Tibial artery (tissue), 4 donors: ENCODE measurements around the gene AGAP9.
A peak's percentile ranks its signal among the peaks of the same experiment; 100 is the strongest.
"Not testable (repeated sequence)": the region's sequence is repeated elsewhere in the genome, so short reads cannot be mapped to it uniquely, and the experiment has no call there.

ENCODE experiments used
- DNase-seq, 2 donors: peaks; one replicate each; pipeline ENCODE4 v3.0.0-alpha.2; 2019
- H3K27ac ChIP-seq, 2 donors: fragments of 200-600 bp; sonication (generic) in 1 of 2; 1 replicate in 1 of 2; 2 replicates in 1 of 2; pipeline ENCODE4 v1.5.1; 2018 to 2019; ENCODE audit warnings: mild to moderate bottlenecking in 1 of 2
- H3K27me3 ChIP-seq, 2 donors: fragments of 200-600 bp; sonication (generic) in 1 of 2; one replicate each; pipeline versions ENCODE4 v1.5.1 to v1.6.0; 2016 to 2019
- H3K36me3 ChIP-seq, 3 donors: fragments of 200-600 bp; sonication (generic) in 2 of 3; one replicate each; pipeline ENCODE4 v1.5.1; 2016 to 2019; ENCODE audit warnings: mild to moderate bottlenecking in 2 of 3
- H3K4me1 ChIP-seq, 4 donors: fragments of 200-600 bp; sonication (generic) in 2 of 4; 1 replicate in 3 of 4; 2 replicates in 1 of 4; pipeline ENCODE4 v1.5.1; 2016 to 2019
- H3K4me3 ChIP-seq, 2 donors: fragments of 200-600 bp; sonication (generic) in 1 of 2; 1 replicate in 1 of 2; 2 replicates in 1 of 2; pipeline ENCODE4 v1.5.1; 2018 to 2019; ENCODE audit warnings: mild to moderate bottlenecking in 2 of 2
- H3K9me3 ChIP-seq, 3 donors: fragments of 200-600 bp; sonication (generic) in 1 of 3; one replicate each; pipeline ENCODE4 v1.5.1; 2016 to 2019
- intact Hi-C: fragments of 100-400 bp; cut with DNase I; formaldehyde crosslinking; loops from one replicate; pipeline ENCODE4 v1.15.0; 2023; ENCODE audit warnings: low total_unique reads

Gene AGAP9

GRCh38 chr10:47553214-47553859 is 29.9 kb upstream of the AGAP9 start:
- Histone ChIP-seq H3K27ac (peak overlapping the region; percentile 84 to 92), H3K4me3 (peak overlapping the region; percentile 69 to 75)
- H3K27me3 ChIP-seq, intact Hi-C loops, H3K4me1 ChIP-seq, H3K36me3 ChIP-seq, H3K9me3 ChIP-seq: not testable (repeated sequence)
- peak; percentile 79 to 89 for DNase-seq

DNA sequence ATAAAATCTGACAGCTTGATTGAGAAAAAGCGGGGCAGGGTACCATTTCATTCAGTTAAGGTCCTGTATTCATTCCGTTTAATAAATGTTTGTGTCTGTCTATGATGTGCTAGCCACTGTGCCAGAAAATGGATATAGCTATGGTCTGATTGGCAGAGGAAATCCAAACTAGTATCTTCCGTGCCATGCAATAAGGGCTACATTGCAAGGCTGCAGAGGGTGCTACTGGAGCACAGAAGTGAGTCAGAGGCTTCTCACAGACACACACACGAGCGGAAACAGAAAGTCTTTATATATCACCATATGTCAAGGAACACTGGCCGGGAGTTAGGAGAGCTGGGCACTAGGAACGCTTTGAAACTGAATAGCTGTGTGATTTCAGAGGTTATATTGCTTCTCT is 29.3 kb upstream of the AGAP9 start:
- H3K9me3 ChIP-seq, intact Hi-C loops, H3K36me3 ChIP-seq, DNase-seq, H3K4me1 ChIP-seq, H3K27me3 ChIP-seq: not testable (repeated sequence)
- Histone ChIP-seq H3K27ac (peak overlapping the region; percentile 84 to 92), H3K4me3 (peak overlapping the region; percentile 69 to 75)

GRCh38 chr10:47547286-47547685 is 23.8 kb upstream of the AGAP9 start:
- intact Hi-C loops, H3K9me3 ChIP-seq, H3K4me1 ChIP-seq, DNase-seq, H3K4me3 ChIP-seq, H3K27ac ChIP-seq, H3K27me3 ChIP-seq, H3K36me3 ChIP-seq: not testable (repeated sequence)

DNA sequence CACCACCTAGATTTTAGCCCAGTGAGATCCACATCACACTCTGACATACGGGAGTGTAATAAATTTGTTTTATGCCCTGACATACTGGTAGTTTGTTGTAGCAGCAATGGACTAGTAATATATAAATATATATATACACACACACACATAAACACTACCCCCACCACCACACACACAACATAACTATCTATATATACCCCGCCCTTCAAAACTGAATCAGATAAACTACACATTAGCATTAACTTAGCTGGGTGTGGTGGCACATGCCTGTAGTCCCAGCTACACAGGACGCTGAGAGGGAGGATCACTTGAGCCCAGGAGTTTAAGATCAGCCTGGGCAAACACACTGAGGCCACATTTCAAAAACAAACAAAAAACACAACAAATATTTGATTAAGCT is 13.0 kb upstream of the AGAP9 start:
- H3K4me1 ChIP-seq, H3K9me3 ChIP-seq, intact Hi-C loops, H3K27ac ChIP-seq, H3K4me3 ChIP-seq, H3K36me3 ChIP-seq, H3K27me3 ChIP-seq, DNase-seq: not testable (repeated sequence)

DNA sequence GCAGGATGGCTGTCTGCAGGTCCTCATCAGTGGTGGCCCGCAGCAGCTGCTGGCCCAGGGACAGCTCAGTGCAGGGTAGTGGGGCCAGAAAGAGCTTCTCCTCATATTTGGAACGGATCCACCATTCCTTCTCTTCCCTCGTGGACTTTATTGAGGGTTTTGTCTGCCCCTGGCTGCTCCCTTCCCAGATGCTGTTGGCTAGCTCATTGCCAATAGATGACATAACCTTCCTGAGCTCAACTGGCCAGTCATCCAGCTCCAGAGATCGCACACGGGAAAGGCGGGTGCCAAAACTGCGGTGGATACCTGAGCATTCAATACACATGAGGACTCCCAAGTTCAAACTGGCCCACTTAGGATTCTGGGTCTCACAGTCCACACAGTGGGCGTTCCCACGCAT is 21.1 kb downstream of the AGAP9 start:
- H3K9me3 ChIP-seq, intact Hi-C loops, H3K4me1 ChIP-seq, H3K27me3 ChIP-seq, H3K27ac ChIP-seq, H3K4me3 ChIP-seq, DNase-seq, H3K36me3 ChIP-seq: not testable (repeated sequence)

GRCh38 chr10:47494226-47494625 is 29.2 kb downstream of the AGAP9 start:
- H3K36me3 ChIP-seq, H3K4me1 ChIP-seq: not testable (repeated sequence)

GRCh38 chr10:47491600-47491999 is 31.8 kb downstream of the AGAP9 start, which contains the start of gene FAM25G:
TSS of gene FAM25G (minus strand) at chr10:47491700. CDS start at chr10:47491674, 26 bp downstream.
- H3K4me3 ChIP-seq, DNase-seq, H3K9me3 ChIP-seq, H3K27ac ChIP-seq, H3K4me1 ChIP-seq, H3K27me3 ChIP-seq, H3K36me3 ChIP-seq, intact Hi-C loops: not testable (repeated sequence)

More at GRCh38 chr10:47494226-47494625, 29.2 kb downstream of the AGAP9 start:
- H3K27ac ChIP-seq, H3K4me3 ChIP-seq, H3K9me3 ChIP-seq, intact Hi-C loops, DNase-seq, H3K27me3 ChIP-seq: not testable (repeated sequence)

GRCh38 chr10:47489630-47490029 is 33.8 kb downstream of the AGAP9 start:
- H3K27me3 ChIP-seq, H3K4me3 ChIP-seq, H3K36me3 ChIP-seq, intact Hi-C loops, DNase-seq, H3K9me3 ChIP-seq, H3K27ac ChIP-seq, H3K4me1 ChIP-seq: not testable (repeated sequence)

DNA sequence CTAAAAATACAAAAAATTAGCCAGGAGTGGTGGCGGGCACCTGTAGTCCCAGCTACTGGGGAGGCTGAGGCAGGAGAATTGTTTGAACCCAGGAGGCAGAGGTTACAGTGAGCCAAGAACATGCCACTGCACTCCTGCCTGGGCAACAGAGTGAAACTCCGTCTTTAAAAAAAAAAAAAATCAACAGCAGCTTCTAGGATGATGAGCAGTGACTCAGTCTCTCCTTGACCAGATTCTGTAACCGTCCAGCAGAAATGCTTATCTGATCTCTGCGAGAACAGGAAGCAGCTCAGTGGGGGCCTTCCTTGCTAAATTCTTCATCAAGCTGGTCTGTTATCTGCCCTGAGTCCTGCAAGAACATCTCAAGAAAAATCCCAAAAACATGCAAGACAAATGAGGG is 37.5 kb downstream of the AGAP9 start:
- H3K27ac ChIP-seq, intact Hi-C loops, H3K27me3 ChIP-seq, H3K4me1 ChIP-seq, H3K36me3 ChIP-seq, H3K9me3 ChIP-seq, H3K4me3 ChIP-seq, DNase-seq: not testable (repeated sequence)

DNA sequence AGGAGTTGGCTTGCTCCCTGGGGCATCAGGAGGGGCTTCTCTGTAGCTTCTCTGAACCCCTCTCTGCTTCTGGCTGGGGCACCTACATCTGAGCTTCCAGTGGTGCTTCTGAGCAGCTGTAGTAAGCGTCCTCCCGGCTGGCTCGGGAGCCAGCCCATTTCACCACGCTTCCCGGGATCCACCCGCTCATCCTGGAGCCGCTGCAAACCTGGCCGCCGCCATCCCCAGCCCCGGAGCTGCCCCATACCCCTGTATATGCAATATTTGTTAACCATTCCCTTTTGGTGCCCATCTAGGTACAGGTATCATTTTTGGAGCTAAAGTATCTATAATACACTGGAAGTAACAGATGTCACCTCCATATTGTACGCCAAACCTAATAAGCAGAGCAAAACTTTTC is 38.7 kb downstream of the AGAP9 start:
- H3K27me3 ChIP-seq, H3K36me3 ChIP-seq, H3K4me3 ChIP-seq, H3K4me1 ChIP-seq, H3K27ac ChIP-seq, H3K9me3 ChIP-seq, DNase-seq, intact Hi-C loops: not testable (repeated sequence)

DNA sequence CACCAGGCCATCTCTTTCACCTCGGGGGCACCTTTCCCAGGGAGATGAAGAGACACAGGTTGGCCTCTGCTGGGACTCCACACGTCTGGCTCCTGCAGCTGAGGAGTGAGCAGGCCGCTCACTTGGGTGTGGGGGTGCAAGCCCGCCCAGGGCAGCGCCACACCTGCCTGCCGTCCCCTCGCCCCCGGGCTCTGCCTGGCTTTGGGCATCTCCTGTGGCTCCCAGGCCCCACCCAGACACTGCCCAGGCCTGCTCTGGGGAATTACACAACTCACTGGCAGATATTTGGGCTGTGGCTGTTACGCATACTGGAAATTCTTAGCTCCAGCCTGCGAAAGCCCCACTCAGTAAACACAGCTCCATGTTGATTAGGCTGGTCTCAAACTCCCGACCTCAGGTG is 39.5 kb downstream of the AGAP9 start, which contains the start of gene ANXA8:
Gene ANXA8, minus strand, starts transcription at position 193 of the 400 bp plus-strand sequence. Its CDS starts 182 bp downstream, at position 11.
- DNase-seq, intact Hi-C loops, H3K27me3 ChIP-seq, H3K27ac ChIP-seq, H3K4me3 ChIP-seq, H3K4me1 ChIP-seq, H3K36me3 ChIP-seq, H3K9me3 ChIP-seq: not testable (repeated sequence)

DNA sequence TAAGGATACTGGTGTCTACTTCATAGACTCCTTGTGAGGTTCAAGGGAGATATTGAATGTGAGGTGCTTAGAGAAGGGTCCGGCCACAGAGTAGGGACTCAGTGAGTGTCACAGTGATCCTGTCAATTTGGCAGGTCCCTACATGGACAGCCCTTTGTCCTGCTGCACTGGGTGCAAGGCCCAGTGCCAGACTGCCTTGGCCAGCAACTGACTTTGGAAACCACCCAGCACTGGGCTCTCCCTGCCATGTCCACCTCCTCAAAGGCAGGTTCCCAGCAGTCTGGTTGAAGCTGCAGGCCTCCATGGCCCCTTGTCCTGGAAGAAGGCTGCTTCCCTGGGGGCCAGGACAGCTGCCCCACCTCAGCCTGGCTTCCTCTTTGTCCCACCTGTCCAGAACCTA is 41.1 kb downstream of the AGAP9 start:
- intact Hi-C loops, H3K4me3 ChIP-seq: not testable (repeated sequence)

DNA sequence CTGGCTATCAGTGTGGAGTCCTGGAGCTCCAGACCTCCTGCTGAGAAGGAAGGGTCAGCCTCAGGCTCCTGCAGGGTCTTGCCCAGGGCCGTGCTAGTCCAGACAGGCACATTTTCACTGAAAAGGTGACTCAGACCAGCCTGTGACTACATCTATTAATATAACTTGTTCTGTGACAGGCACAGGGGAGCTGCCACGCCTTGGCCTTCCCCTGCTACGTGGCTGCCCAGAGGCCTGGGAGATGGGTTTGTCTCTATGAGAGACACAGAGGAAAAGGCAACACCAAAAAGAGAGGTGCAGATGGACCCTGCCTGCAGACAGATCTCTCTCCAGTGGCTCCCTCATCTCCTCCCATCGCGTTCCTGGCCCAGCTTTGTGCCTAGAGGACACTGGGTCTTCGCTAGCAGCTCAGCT is 41.7 kb downstream of the AGAP9 start:
- H3K4me1 ChIP-seq, intact Hi-C loops: not testable (repeated sequence)

More for the DNA sequence above, 41.1 kb downstream of the AGAP9 start:
- not testable (repeated sequence) for H3K36me3 ChIP-seq, H3K27ac ChIP-seq, H3K4me1 ChIP-seq, H3K27me3 ChIP-seq, DNase-seq, H3K9me3 ChIP-seq

GRCh38 chr10:47481182-47481766 is 42.2 kb downstream of the AGAP9 start:
- intact Hi-C loops, H3K36me3 ChIP-seq, H3K4me3 ChIP-seq, H3K9me3 ChIP-seq, DNase-seq, H3K4me1 ChIP-seq, H3K27me3 ChIP-seq, H3K27ac ChIP-seq: not testable (repeated sequence)

More for the DNA sequence above, 41.7 kb downstream of the AGAP9 start:
- not testable (repeated sequence) for H3K27me3 ChIP-seq, H3K27ac ChIP-seq, DNase-seq, H3K9me3 ChIP-seq, H3K36me3 ChIP-seq, H3K4me3 ChIP-seq

DNA sequence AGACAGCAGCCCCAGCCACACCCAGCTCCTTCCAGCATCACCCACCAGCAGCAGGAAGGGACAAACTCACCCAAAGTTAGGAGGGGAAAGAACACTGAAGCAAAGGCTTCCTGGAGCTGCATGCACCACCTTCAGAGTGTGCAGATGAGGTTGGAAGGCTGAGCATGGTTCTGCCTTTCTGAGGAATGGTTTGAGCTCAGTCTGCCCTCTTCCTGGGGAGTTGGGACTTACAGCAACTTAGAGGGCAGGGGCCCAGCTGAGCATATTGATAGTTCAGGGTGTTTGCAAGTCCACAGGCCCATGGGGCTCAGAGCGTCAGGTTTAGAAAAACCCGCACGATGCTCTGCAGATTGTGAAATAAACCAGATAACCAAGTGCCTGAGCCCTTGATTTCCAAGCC is 43.3 kb downstream of the AGAP9 start:
- H3K4me3 ChIP-seq, H3K36me3 ChIP-seq, H3K27ac ChIP-seq, intact Hi-C loops, H3K4me1 ChIP-seq, H3K27me3 ChIP-seq, DNase-seq, H3K9me3 ChIP-seq: not testable (repeated sequence)
